Measurements from ENCODE around the gene FLAD1.

FLAD1 gene

GRCh38 chr1:155038602-155039307 lies 55.6 kb downstream of the FLAD1 start:
- no peak for DNase-seq (ENCODE audit: low read depth)

GRCh38 chr1:155039308-155039669 lies 56.1 kb downstream of the FLAD1 start:
- no peak for DNase-seq (ENCODE audit: low read depth)

- no peak for DNase-seq (ENCODE audit: low read depth)
These were observed 57.4 kb downstream of the FLAD1 start for GRCh38 chr1:155040358-155041093.
